H9 (cell line): ENCODE data around the gene TAF1A. TPM values are rescaled to one million over a fixed set of nuclear protein-coding genes. Genes with fewer than 3 reads are reported as not detected.

Experiments
- DNase-seq: peaks from one replicate; pipeline ENCODE4 v3.0.0-alpha.2; 2017
- H2AFZ ChIP-seq: one replicate; pipeline ENCODE4 v1.6.1; 2013; ENCODE audit warnings: mild to moderate bottlenecking, low read length, control low read depth, moderate library complexity
- H2AK5ac ChIP-seq: 2 replicates; pipeline ENCODE4 v1.6.1; 2013; ENCODE audit warnings: low read length, control low read depth, mixed read lengths; ENCODE audit not compliant: insufficient read length
- H2BK120ac ChIP-seq: one replicate; pipeline ENCODE4 v1.6.1; 2013; ENCODE audit warnings: low read depth, mild to moderate bottlenecking, low read length, control low read depth, inconsistent platforms; ENCODE audit not compliant: poor library complexity, severe bottlenecking
- H2BK12ac ChIP-seq: 2 replicates; pipeline ENCODE4 v1.6.1; 2013; ENCODE audit warnings: low read length, control low read depth, mixed read lengths, low read depth; ENCODE audit not compliant: insufficient read length
- H2BK15ac ChIP-seq: 2 replicates; pipeline ENCODE4 v1.6.1; 2013; ENCODE audit warnings: low read depth, low read length, control low read depth
- H2BK20ac ChIP-seq: one replicate; pipeline ENCODE4 v1.6.1; 2013; ENCODE audit warnings: low read depth, mild to moderate bottlenecking, low read length, control low read depth, inconsistent platforms; ENCODE audit not compliant: poor library complexity, severe bottlenecking
- H2BK5ac ChIP-seq: 2 replicates; pipeline ENCODE4 v1.6.1; 2013; ENCODE audit warnings: low read length, control low read depth, mixed read lengths; ENCODE audit not compliant: insufficient read length
- H3K14ac ChIP-seq: 2 replicates; pipeline ENCODE4 v1.6.1; 2013; ENCODE audit warnings: low read length, control low read depth; ENCODE audit not compliant: insufficient read depth
- H3K18ac ChIP-seq: 2 replicates; pipeline ENCODE4 v1.6.1; 2013; ENCODE audit warnings: low read depth, mild to moderate bottlenecking, mixed read lengths, low read length, control low read depth; ENCODE audit not compliant: insufficient read length
- H3K23ac ChIP-seq: 2 replicates; pipeline ENCODE4 v1.6.1; 2013; ENCODE audit warnings: low read length, control low read depth, mixed read lengths, low read depth; ENCODE audit not compliant: insufficient read length
- H3K23me2 ChIP-seq: 2 replicates; pipeline ENCODE4 v1.6.1; 2013; ENCODE audit warnings: low read depth, mild to moderate bottlenecking, mixed read lengths, low read length, control low read depth; ENCODE audit not compliant: insufficient read length, poor library complexity, severe bottlenecking
- H3K27ac ChIP-seq: 2 replicates; pipeline ENCODE4 v1.5.1; 2013; ENCODE audit warnings: low read length, control low read depth, mixed read lengths, low read depth; ENCODE audit not compliant: insufficient read length
- H3K27me3 ChIP-seq: 2 replicates; pipeline ENCODE4 v1.6.1; 2013; ENCODE audit warnings: low read length, control low read depth, inconsistent platforms; ENCODE audit not compliant: insufficient read depth
- H3K4ac ChIP-seq: 2 replicates; pipeline ENCODE4 v1.6.1; 2013; ENCODE audit warnings: low read depth, mild to moderate bottlenecking, control low read depth, inconsistent platforms, low read length, moderate library complexity
- H3K4me1 ChIP-seq: 2 replicates; pipeline ENCODE4 v1.6.1; 2013; ENCODE audit warnings: low read length, control low read depth, inconsistent platforms; ENCODE audit not compliant: insufficient read depth
- H3K4me2 ChIP-seq: 2 replicates; pipeline ENCODE4 v1.6.1; 2013; ENCODE audit warnings: low read length, control low read depth, mixed read lengths; ENCODE audit not compliant: insufficient read length, insufficient read depth
- H3K56ac ChIP-seq: 2 replicates; pipeline ENCODE4 v1.6.1; 2013; ENCODE audit warnings: low read depth, mild to moderate bottlenecking, mixed read lengths, low read length, control low read depth; ENCODE audit not compliant: insufficient read length
- H3K79me1 ChIP-seq: 2 replicates; pipeline ENCODE4 v1.6.1; 2013; ENCODE audit warnings: low read depth, mild to moderate bottlenecking, moderate library complexity, low read length, control low read depth, inconsistent platforms; ENCODE audit not compliant: insufficient read depth, poor library complexity, severe bottlenecking
- H3K79me2 ChIP-seq: 2 replicates; pipeline ENCODE4 v1.6.1; 2013; ENCODE audit warnings: low read length, control low read depth, inconsistent platforms; ENCODE audit not compliant: insufficient read depth
- H3K9ac ChIP-seq: 2 replicates; pipeline ENCODE4 v1.6.1; 2013; ENCODE audit warnings: low read length, control low read depth, mixed read lengths; ENCODE audit not compliant: insufficient read length; ENCODE audit errors: extremely low read depth
- H3K9me3 ChIP-seq: one replicate; pipeline ENCODE4 v1.6.1; 2013; ENCODE audit warnings: low read depth, low read length, inconsistent platforms; ENCODE audit not compliant: control insufficient read depth
- H3T11ph ChIP-seq: one replicate; pipeline ENCODE4 v1.6.1; 2013; ENCODE audit warnings: mild to moderate bottlenecking, low read length, control low read depth, inconsistent platforms
- H4K20me1 ChIP-seq: one replicate; pipeline ENCODE4 v1.6.1; 2013; ENCODE audit not compliant: control insufficient read depth, insufficient read length, insufficient read depth
- H4K5ac ChIP-seq: 2 replicates; pipeline ENCODE4 v1.6.1; 2013; ENCODE audit warnings: low read depth, mild to moderate bottlenecking, mixed read lengths, low read length, control low read depth; ENCODE audit not compliant: insufficient read length
- H4K8ac ChIP-seq: replicated peaks from 2 replicates; pipeline ENCODE4 v1.6.1; 2013; ENCODE audit warnings: low read length, control low read depth, mixed read lengths, low read depth; ENCODE audit not compliant: insufficient read length
- H4K91ac ChIP-seq: 2 replicates; pipeline ENCODE4 v1.6.1; 2013; ENCODE audit warnings: low read depth, mild to moderate bottlenecking, moderate library complexity, mixed read lengths, low read length, control low read depth; ENCODE audit not compliant: insufficient read length
- H3K27ac Mint-ChIP-seq, 3 experiments: 2 replicates in 2 of 3; 3 replicates in 1 of 3; pipeline ENCODE4 v1.8.0; 2020 to 2021; ENCODE audit warnings: mixed read lengths in 3 of 3, mild to moderate bottlenecking in 1 of 3, moderate library complexity in 1 of 3
- H3K27me3 Mint-ChIP-seq: 2 replicates; pipeline ENCODE4 v1.8.0; 2021; ENCODE audit warnings: low read depth, mild to moderate bottlenecking, moderate library complexity, mixed read lengths
- H3K36me3 Mint-ChIP-seq, 3 experiments: 2 replicates in 2 of 3; 3 replicates in 1 of 3; pipeline ENCODE4 v1.8.0; 2020 to 2021; ENCODE audit warnings: low read depth in 3 of 3, mixed read lengths in 3 of 3; ENCODE audit not compliant: insufficient read depth in 1 of 3
- H3K4me1 Mint-ChIP-seq, 2 experiments: 2 replicates each; pipeline ENCODE4 v1.8.0; 2020; ENCODE audit warnings: mixed read lengths in 2 of 2
- H3K4me3 Mint-ChIP-seq, 2 experiments: 2 replicates in 1 of 2; 3 replicates in 1 of 2; pipeline ENCODE4 v1.8.0; 2020 to 2021; ENCODE audit warnings: mild to moderate bottlenecking in 2 of 2, mixed read lengths in 2 of 2, moderate library complexity in 1 of 2
- H3K9me3 Mint-ChIP-seq, 2 experiments: 2 replicates in 1 of 2; 3 replicates in 1 of 2; pipeline ENCODE4 v1.8.0; 2020; ENCODE audit warnings: mild to moderate bottlenecking in 2 of 2, mixed read lengths in 2 of 2, moderate library complexity in 1 of 2
- CTCF ChIP-seq: fragments of 200-600 bp; sonication (generic); conservative IDR thresholded peaks from 3 replicates; pipeline ENCODE4 v1.8.0; 2021; ENCODE audit warnings: antibody characterized with exemption, mild to moderate bottlenecking
- WGBS: extraction: QIAGEN DNeasy Blood & Tissue Kit; methylation state at CpG from one replicate; pipeline ENCODE4 v1.1.7; 2013; ENCODE audit warnings: missing lambda C conversion rate, low lambda C conversion rate, mixed read lengths; ENCODE audit not compliant: insufficient read length; ENCODE audit errors: extremely low coverage; 5-methylcytosine and 5-hydroxymethylcytosine counted together
- total RNA-seq: library from RNA; stranded (reverse); gene quantifications from 2 replicates; pipeline ENCODE4 v1.2.1, GENCODE V29; 2021

The TAF1A gene
- total RNA-seq, 1 experiment from 2014 or later, result 14.8 TPM

GRCh38 chr1:222555992-222556615 is 33.6 kb downstream of the TAF1A start:
- H3K23me2 ChIP-seq, result no peaks in the 10 kb centered on the region
- H3K4ac ChIP-seq, result no peak overlapping the region
- H2BK5ac ChIP-seq, result no peak overlapping the region
- Mint-ChIP-seq H3K9me3 (no peaks in the 10 kb centered on the region), H3K27me3 (no peaks in the 10 kb centered on the region), H3K4me3 (no peak overlapping the region), H3K27ac (peak overlapping the region in 1 of 3 experiments; percentile 59; a peak in 1 of 7 replicates), H3K36me3 (peaks cover 4 to 31% (median 17%) of the 10 kb centered on the region in 3 experiments; a peak in 6 of 7 replicates), H3K4me1 (no peaks in the 10 kb centered on the region)
- no peak for DNase-seq
- no peak overlapping the region for H3K14ac ChIP-seq
- no peaks in the 10 kb centered on the region for H3K4me1 ChIP-seq
- H3T11ph ChIP-seq, result no peak overlapping the region
- no peak overlapping the region for H4K5ac ChIP-seq
- no CpG with 5 or more reads among the region's 2 CpGs for WGBS
- no peaks in the 10 kb centered on the region for H4K20me1 ChIP-seq
- H3K4me2 ChIP-seq, result no peak overlapping the region
- H2AK5ac ChIP-seq, result no peak overlapping the region
- no peak overlapping the region for H4K8ac ChIP-seq
- no peaks in the 10 kb centered on the region for H3K79me1 ChIP-seq
- H2BK12ac ChIP-seq, result no peak overlapping the region
- no peak overlapping the region for H3K23ac ChIP-seq
- H3K79me2 ChIP-seq, result no peaks in the 10 kb centered on the region
- no peak for TF ChIP-seq CTCF
- no peaks in the 10 kb centered on the region for H3K9me3 ChIP-seq
- no peaks in the 10 kb centered on the region for H3K27me3 ChIP-seq
- no peak overlapping the region for H3K18ac ChIP-seq
- H3K9ac ChIP-seq, result no peak overlapping the region
- no peak overlapping the region for H2BK120ac ChIP-seq
- no peak overlapping the region for H3K56ac ChIP-seq
- H4K91ac ChIP-seq, result no peak overlapping the region
- H2BK20ac ChIP-seq, result no peak overlapping the region
- no peak overlapping the region for H2BK15ac ChIP-seq
- no peak overlapping the region for H3K27ac ChIP-seq
- H2AFZ ChIP-seq, result no peak overlapping the region
